IPS-18a (cell line): Measurements from ENCODE around the gene FSHR.

Experiments used
- H3K27ac ChIP-seq: one replicate; pipeline ENCODE4 v1.5.1; 2013; ENCODE audit warnings: low read length
- H3K27me3 ChIP-seq: one replicate; pipeline ENCODE4 v1.6.1; 2013; ENCODE audit warnings: mild to moderate bottlenecking, low read length; ENCODE audit not compliant: control insufficient read depth, insufficient read depth
- H3K36me3 ChIP-seq: one replicate; pipeline ENCODE4 v1.6.1; 2013; ENCODE audit warnings: low read depth, low read length; ENCODE audit not compliant: control insufficient read depth
- H3K4me1 ChIP-seq: one replicate; pipeline ENCODE4 v1.6.1; 2013; ENCODE audit warnings: low read depth, low read length; ENCODE audit not compliant: control insufficient read depth
- H3K4me3 ChIP-seq: one replicate; pipeline ENCODE4 v1.5.1; 2013; ENCODE audit warnings: low read length
- H3K9ac ChIP-seq: one replicate; pipeline ENCODE4 v1.6.1; 2013; ENCODE audit warnings: mild to moderate bottlenecking, low read length, moderate library complexity
- H3K9me3 ChIP-seq: one replicate; pipeline ENCODE4 v1.6.1; 2013; ENCODE audit warnings: low read depth, low read length; ENCODE audit not compliant: control insufficient read depth

The FSHR gene

DNA sequence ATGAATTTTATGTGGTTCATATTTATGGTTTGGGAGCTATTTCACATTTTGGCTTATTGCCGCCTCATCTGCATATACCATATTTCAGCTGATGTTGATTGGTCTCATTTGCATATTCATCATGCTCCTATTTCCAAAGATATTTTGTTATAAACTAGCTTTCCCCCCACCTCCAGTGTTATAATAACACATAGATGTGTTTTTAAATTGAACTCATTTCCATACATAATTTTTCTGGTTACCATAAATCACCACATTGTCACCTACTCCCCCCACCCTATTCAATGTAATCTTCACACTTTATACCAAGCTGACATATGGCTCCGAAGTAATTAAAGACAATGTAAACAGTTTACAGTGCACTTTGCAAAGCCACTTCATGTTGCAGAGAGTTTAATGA is 101.2 kb downstream of the FSHR start:
- Histone ChIP-seq H3K4me1 (no peaks in the 10 kb centered on the region), H3K4me3 (no peak overlapping the region), H3K9me3 (no peaks in the 10 kb centered on the region), H3K36me3 (no peaks in the 10 kb centered on the region), H3K27me3 (no peaks in the 10 kb centered on the region), H3K27ac (no peak overlapping the region), H3K9ac (no peak overlapping the region)

DNA sequence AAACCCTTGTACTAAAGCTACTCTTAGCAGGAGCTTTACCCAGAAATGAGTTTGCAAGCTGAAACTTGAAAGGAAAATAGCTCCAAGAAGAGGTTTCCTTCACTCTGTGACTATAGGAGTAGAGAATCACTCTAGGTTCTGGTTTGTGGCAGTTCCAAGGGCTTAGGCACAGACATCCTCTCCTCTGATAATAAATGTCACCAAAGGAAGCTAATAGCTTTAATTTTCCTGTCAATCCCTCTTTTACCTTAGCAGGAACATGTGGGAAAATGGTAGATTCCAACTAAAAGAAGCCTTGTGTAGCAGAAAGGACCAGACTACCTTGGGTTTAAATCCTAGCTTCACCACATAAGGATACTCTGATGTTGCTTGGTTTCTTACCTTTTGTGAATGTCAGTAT is 104.0 kb downstream of the FSHR start:
- H3K4me3 ChIP-seq = no peak overlapping the region
- no peaks in the 10 kb centered on the region for H3K36me3 ChIP-seq
- H3K9ac ChIP-seq = no peak overlapping the region
- no peak overlapping the region for H3K27ac ChIP-seq
- peaks cover 4% of the 10 kb centered on the region for H3K4me1 ChIP-seq
- no peaks in the 10 kb centered on the region for H3K27me3 ChIP-seq
- H3K9me3 ChIP-seq = no peaks in the 10 kb centered on the region

GRCh38 chr2:49049161-49049560 is 105.2 kb downstream of the FSHR start:
- peaks cover 15% of the 10 kb centered on the region for H3K4me1 ChIP-seq
- H3K9ac ChIP-seq = no peak overlapping the region
- no peaks in the 10 kb centered on the region for H3K36me3 ChIP-seq
- no peaks in the 10 kb centered on the region for H3K9me3 ChIP-seq
- no peak overlapping the region for H3K27ac ChIP-seq
- H3K4me3 ChIP-seq = no peak overlapping the region
- no peaks in the 10 kb centered on the region for H3K27me3 ChIP-seq

GRCh38 chr2:49045083-49045482 is 109.2 kb downstream of the FSHR start:
- Histone ChIP-seq H3K9ac (no peak overlapping the region), H3K27me3 (no peaks in the 10 kb centered on the region), H3K4me1 (peaks cover 16% of the 10 kb centered on the region), H3K4me3 (no peak overlapping the region), H3K9me3 (no peaks in the 10 kb centered on the region), H3K36me3 (no peaks in the 10 kb centered on the region), H3K27ac (no peak overlapping the region)

DNA sequence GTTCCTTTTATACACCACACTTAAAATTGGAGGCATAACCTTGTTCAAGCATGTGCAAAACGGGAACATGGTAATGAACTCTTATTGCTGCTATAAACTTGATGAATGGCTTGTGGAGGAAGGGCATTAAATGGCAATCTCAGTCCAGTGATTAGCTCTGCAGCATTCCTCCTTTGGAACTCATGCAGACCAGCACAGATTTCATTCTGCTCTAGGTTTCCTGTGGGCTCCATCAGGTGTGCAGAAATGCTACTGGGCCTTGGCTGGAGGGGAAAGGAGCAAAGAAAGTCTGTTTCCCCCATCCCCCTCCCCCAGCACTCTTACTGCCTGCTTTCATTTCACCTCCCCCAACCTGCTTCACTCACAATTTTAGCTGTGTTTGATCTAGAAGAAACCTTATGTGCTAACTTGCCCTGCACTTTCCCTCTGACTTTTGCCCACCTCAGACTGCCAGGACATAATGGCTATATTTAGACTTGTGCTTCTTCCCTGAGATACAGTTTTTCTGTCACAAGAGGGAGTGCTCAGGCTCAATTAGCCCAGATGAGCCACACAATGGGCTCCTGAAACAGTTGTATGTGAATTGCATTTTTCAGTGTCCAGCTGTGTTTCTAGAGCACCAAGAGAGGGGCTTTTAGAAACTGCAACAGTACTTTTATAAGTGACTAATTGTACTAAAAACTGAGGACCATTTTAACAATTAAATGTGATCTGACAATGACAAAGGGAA is 109.8 kb downstream of the FSHR start:
- Histone ChIP-seq H3K9ac (no peak overlapping the region), H3K4me3 (no peak overlapping the region), H3K36me3 (no peaks in the 10 kb centered on the region), H3K27me3 (no peaks in the 10 kb centered on the region), H3K9me3 (no peaks in the 10 kb centered on the region), H3K27ac (no peak overlapping the region), H3K4me1 (peaks cover 16% of the 10 kb centered on the region)

DNA sequence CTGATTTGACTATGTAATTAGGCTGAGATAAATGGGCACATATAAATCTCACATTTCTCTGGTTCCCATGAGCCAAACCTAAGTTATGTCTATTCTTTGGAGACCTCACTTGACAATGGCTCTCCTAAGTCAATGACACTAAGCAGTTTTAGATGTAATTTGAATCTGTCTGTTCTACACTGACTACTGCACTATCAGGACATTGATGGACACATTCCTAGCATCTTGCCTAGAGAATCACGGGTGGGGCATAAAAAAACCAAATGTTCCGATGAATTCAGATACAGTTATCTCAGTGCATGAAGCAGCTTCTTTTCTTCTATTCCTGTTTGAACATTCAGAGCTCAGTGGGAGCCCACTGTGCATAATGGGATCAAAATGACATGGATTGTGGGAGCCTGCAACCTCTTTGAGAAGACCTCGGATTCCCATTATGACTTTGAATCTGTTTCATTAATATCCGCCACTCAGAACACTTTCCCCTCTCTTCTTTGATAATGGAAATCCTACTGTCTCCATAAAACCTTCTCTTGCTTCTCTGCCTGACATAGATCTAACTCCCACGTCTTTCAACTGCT is 110.8 kb downstream of the FSHR start:
- no peak overlapping the region for H3K9ac ChIP-seq
- no peaks in the 10 kb centered on the region for H3K9me3 ChIP-seq
- no peak overlapping the region for H3K4me3 ChIP-seq
- H3K27ac ChIP-seq = no peak overlapping the region
- H3K36me3 ChIP-seq = no peaks in the 10 kb centered on the region
- peaks cover 16% of the 10 kb centered on the region for H3K4me1 ChIP-seq
- H3K27me3 ChIP-seq = no peaks in the 10 kb centered on the region

DNA sequence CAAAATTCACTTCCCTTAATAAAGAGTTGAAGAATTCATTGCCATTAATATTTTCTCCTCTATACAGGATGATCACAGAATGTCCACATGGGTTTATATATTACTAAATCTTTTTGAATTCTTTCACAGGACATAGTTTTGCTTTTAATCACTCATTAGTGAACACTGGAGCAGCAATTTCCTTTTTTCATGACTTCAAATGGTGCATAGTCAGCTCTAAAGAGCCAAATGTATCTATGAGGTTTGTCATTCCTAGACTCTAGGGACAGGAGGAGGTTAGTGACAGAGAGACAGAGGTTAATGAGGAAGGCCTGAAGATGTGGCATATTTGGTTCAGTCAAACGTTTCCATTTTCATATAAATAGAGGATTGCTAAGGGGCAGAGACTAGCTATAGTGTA is 111.8 kb downstream of the FSHR start:
- Histone ChIP-seq H3K27ac (no peak overlapping the region), H3K9me3 (no peaks in the 10 kb centered on the region), H3K9ac (no peak overlapping the region), H3K36me3 (no peaks in the 10 kb centered on the region), H3K4me1 (peaks cover 16% of the 10 kb centered on the region), H3K27me3 (no peaks in the 10 kb centered on the region), H3K4me3 (no peak overlapping the region)

- Histone ChIP-seq H3K4me3 (no peak overlapping the region), H3K27me3 (no peaks in the 10 kb centered on the region), H3K9ac (no peak overlapping the region), H3K9me3 (no peaks in the 10 kb centered on the region), H3K27ac (no peak overlapping the region), H3K4me1 (peaks cover 16% of the 10 kb centered on the region), H3K36me3 (no peaks in the 10 kb centered on the region)
These were observed 113.3 kb downstream of the FSHR start for GRCh38 chr2:49041061-49041460.

- no peak overlapping the region for H3K4me3 ChIP-seq
- no peaks in the 10 kb centered on the region for H3K36me3 ChIP-seq
- H3K4me1 ChIP-seq = no peaks in the 10 kb centered on the region
- no peaks in the 10 kb centered on the region for H3K9me3 ChIP-seq
- no peaks in the 10 kb centered on the region for H3K27me3 ChIP-seq
- no peak overlapping the region for H3K27ac ChIP-seq
- no peak overlapping the region for H3K9ac ChIP-seq
These were observed 117.1 kb downstream of the FSHR start for GRCh38 chr2:49037197-49037596.

DNA sequence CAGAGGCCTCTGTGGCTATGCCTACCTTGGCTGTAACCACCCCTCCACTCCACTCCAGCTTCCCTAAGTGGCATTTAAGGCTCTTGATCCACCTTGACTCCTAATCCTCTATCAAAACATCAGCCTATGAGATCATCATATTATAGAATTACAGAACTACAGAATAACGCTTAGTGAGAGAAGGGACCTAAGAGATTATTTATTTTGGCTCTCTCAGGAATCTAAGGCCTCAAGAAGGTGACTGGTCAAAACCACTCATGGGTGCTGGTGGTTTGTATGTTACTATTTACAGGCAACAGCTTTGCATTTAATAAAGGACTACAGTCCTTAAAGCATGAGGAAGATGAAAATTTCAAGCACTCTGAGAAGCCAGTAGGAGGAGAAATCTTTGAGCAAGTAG is 118.8 kb downstream of the FSHR start:
- no peaks in the 10 kb centered on the region for H3K27me3 ChIP-seq
- no peaks in the 10 kb centered on the region for H3K9me3 ChIP-seq

GRCh38 chr2:49033394-49034185 is 120.7 kb downstream of the FSHR start:
- Histone ChIP-seq H3K36me3 (no peaks in the 10 kb centered on the region), H3K27ac (no peak overlapping the region), H3K9me3 (no peaks in the 10 kb centered on the region), H3K27me3 (no peaks in the 10 kb centered on the region), H3K4me1 (peaks cover 6% of the 10 kb centered on the region), H3K4me3 (no peak overlapping the region), H3K9ac (no peak overlapping the region)

More for the DNA sequence above, 118.8 kb downstream of the FSHR start:
- H3K36me3 ChIP-seq = no peaks in the 10 kb centered on the region
- H3K27ac ChIP-seq = no peak overlapping the region
- H3K9ac ChIP-seq = no peak overlapping the region
- H3K4me1 ChIP-seq = no peaks in the 10 kb centered on the region
- no peak overlapping the region for H3K4me3 ChIP-seq
